Activated CD4-positive, alpha-beta T cell treated with anti-CD3 and anti-CD28 coated beads for 24 hours (primary cell): ENCODE results near the gene DENND4A.
"Not testable (repeated sequence)": the region's sequence is repeated elsewhere in the genome, so short reads cannot be mapped to it uniquely, and the experiment has no call there.

Experiments
- DNase-seq, 2 donors: peaks; one replicate each; pipeline ENCODE4 v3.0.0-alpha.2; 2020; ENCODE audit warnings: low read depth in 2 of 2

The DENND4A gene

DNA sequence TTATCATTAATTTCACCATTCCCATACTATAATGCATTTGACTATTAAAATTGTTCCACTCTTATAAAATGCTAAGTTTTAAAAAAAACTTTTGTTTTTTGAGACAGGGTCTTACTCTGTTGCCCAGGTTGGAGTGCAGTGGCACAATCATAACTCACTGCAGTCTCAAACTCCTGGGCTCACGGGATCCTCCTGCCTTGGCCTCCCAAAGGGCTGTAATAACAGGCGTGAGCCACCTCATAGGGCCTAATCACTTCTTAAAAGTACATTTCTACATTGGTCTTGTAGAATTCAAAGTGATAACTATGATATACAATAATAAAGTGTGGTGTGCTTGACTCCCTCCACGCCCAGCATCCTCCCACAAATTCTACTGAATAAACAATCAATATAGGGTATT lies 3.0 kb downstream of the DENND4A start:
- DNase-seq, result no peak

DNA sequence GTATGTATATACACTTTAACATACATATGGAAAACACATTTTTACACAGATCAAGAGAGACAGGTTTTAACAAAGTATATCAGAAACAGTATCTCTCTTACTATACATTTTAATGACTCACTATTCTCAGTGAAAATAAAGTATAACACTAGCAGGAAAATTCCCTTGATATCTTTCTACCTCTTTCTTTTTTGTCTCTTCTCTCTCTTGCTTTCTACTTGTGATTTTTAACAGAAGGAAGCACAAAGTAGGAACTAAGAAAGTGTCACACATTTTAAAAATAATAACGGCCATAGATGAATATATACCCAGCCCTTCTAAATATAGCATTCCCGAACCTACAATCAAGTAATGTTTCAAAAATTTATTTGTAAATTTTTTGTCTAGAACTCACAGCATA lies 4.8 kb downstream of the DENND4A start:
- DNase-seq, result no peak

DNA sequence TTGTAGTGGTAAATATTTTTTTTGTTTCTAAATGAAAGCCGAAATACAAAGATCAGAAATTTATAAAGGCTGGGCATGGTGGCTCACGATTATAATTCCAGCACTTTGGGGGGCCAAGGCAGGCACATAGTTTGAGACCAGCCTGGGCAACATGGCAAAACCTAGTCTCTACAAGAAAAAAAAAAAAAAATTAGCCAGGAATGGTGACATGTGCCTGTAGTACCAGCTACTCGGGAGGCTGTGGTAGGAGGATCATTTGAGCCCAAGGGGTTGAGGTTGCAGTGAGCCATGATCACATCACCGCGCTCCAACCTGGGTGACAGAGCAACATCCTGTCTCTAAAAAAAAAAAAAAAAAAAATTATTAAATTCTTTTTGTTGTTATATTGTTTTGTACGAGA lies 6.9 kb downstream of the DENND4A start:
- DNase-seq, result no peak

DNA sequence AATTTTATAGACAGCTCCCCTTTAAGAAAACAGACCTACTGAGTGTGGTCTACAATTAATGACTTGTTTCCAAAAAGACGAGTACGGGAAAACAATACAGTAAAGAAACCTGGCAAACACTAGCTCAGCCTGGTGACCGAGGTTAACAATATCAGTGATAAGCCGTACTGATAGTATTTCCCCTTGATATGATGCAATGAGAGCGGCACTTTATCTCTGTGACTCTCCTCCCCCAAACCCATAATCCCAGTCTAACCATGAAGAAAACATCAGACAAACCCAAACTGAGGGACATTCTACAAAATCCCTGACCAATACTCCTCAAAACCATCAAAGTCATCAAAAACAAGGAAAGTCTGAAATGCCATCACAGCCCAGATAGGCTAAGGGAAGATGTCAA lies 8.2 kb downstream of the DENND4A start:
- no peak for DNase-seq

DNA sequence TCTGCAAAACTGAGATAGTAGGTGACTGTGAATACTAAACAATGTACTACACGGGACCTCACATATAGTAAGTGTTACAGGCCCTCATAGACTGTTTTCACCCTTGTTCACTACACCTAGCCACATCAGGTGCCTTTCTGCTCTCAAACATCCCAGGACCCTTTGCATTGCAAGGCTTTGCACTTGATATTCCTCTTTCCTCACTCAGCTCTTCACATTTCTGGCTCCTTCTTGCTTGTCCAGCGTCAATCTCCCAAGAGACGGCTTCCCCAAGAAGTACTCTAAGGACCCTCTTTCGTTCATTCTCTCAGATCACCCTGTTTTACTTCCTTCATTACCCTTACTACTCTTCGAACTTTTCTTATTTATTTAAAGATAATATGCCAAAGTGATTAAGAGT lies 10.0 kb downstream of the DENND4A start:
- DNase-seq, result no peak

DNA sequence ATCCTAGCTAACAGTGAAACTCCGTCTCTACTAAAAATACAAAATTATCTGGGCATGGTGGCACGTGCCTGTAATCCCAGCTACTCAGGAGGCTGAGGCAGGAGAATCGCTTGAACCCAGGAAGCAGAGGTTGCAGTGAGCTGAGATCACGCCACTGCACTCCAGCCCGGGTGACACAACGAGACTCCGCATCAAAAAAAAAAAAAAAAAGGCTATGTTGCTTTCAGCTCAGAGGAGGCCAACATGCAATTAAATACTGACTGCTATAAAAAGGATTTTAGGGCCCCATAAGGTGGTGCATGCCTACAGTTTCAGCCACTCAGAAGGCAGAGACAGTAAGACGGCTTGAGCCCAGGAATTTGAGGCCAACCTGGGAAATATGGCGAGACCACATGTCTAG lies 13.4 kb downstream of the DENND4A start:
- DNase-seq, result not testable (repeated sequence)

DNA sequence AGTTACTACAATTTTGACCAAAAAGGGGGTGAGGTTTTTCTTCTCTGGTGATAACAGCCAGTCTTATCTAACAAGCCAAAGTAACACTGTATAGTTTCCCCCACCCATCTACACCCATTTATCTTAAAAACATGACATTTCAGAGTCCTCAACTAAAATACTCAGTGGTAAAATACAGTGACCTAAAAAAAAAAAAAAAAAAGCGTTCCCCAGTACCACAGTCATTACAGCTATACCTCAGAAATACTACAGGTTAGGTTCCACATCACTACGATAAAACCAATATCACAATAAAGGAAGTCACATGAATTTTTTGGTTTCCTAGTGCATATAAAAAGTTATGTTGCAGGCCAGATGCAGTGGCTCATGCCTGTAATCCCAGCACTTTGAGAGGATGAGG lies 13.8 kb downstream of the DENND4A start:
- no peak for DNase-seq

DNA sequence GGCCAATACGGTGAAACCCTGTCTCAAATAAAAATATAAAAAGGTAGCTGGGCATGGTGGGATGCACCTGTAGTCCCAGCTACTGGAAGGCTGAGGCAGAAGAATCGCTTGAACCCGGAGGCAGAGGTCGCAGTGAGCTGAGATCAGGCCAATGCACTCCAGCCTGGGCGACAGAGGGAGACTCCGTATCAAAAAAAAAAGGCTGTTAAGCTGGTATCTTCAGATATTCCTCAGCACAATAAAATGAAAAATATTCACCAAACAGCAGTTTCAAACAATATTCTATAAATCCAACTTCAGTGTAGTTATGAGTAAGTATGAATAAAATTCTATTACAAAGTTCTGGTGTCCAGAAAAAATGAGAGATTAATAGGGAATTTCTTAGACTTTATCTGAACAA lies 14.2 kb downstream of the DENND4A start:
- DNase-seq, result no peak

DNA sequence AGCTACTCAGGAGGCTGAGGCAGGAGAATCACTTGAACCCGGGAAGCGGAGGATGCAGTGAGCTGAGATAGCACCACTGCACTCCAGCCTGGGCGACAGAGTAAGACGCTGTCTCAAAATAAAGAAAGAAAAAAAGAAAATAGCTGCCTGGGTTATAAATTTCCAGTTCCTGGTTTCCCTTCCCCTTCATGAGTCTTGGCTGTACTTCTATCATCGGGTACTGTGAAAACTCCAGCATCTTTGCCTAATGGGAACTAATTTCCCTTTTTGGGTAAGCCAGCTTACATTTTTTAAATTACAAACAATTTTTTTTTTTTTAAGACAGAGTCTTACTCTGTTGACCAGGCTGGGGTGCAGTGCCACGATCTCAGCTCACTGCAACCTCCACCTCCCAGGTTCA lies 15.0 kb downstream of the DENND4A start:
- no peak for DNase-seq

DNA sequence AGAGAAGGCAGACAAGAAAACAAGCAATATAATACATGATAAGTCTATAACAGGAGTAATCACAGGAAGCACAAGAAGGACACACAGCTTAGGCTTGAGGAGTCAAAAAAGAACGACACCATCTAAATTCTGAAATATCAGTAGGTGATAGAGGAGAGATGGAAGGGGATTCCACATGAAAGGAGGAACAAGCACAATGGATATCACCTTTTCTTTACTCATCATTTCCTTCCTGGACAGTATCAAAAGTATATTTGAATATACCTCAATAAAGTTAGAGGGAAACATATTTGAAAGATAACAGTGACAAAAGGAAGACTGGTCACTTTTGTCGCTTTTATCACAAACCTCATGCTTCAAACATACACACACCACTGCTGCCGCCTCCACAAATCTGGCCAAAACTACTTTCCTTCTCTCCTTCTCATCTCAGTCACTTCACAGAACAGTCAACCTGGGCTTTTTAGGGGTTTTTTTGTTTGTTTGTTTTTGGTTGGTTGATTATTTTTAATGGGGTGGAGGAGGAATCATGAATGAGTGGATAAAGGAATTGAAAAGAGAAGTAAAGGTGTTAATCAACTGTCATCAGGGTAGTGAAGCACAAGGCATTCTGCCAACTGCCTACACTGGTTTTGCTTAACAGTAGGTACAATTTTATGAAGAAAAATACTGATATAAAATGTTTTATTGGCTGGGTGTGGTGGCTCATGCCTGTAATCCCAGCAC lies 18.5 kb downstream of the DENND4A start:
- no peak for DNase-seq

DNA sequence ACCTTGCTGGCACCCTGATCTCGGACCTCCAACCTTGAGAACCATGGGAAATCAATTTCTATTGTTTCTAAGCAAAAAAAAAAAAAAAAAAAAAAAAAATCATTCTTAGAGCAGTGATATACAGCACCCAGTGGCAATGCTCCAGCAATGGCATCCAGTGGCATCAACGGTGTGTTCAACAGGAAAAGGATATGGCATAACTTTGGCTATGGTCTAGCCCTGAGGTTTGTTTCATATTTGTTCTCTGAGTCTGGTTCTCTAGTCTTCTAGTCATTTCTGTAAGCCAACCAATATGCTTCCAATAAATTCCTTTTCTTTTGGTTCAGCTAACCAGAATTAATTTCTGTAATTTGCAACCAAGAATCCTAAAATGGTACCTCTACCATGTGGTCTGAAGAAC lies 19.2 kb downstream of the DENND4A start:
- no peak for DNase-seq

DNA sequence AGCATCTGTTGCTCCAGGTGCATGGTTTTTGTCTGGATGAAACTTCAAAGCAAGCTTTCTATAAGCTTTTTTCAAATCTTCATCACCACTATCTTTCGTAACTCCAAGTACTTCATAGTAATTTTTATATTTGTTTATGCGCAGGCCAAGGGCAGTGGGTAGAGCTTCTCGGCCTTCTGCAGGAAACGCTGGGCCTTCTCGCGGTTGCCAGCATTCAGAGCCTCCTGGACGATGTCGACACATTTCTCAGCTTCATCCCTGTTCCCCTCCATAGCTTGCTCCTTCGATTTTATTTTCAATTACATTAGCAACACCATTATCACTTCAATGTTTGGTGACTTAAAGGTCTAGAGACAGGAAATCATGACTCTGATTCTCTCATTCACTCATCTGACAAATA lies 20.2 kb downstream of the DENND4A start:
- DNase-seq, result no peak

DNA sequence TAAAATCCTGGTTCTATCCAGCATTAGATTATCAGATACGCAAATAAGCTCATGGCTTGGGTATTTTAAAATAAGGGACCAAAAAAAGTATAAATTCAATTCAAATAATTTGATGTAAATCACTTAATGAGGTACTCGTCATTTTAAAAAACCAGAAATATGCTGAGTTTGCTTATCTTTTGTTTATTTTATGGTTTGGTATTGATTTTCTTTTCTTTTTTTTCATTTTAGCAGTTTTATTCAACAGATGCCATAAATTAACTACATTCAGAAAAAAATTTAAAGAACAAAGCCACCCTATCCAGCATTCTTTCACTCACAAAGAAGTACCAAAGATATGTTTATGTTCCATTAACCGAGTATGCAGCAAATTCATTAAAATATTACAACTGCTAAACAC lies 22.6 kb downstream of the DENND4A start:
- no peak for DNase-seq

DNA sequence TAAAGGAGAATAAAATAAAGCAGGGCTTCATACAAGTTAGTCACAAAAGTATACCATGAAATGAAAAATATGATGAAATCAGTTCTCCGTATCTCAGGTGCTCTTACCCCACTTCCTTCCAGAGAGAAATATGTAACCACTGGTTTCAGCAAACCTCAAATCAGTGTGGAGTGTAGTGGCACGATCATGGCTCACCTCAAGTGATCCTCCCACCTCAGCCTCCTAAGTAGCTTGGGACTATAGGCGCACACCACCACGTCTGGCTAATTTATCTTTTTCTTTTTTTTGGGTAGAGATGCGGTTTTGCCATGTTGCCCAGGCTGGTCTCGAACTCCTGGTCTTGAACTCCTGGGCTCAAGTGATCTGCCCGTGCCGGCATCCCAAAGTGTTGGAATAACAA lies 24.2 kb downstream of the DENND4A start:
- no peak for DNase-seq

DNA sequence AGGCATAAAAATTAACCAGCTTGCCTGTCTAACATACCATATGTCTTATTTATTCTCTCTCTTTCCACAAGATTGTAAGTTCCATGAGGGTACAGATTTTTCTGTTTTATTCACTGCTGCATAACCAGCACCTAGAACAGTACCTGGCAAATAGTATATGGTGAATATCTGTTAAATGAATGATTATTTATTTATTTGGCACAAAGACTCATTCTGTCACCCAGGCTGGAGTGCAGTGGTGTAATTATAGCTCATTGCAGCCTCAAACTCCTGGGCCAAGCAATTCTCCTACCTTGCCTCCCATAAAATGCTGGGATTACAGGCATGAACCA lies 24.9 kb downstream of the DENND4A start:
- DNase-seq, result no peak

DNA sequence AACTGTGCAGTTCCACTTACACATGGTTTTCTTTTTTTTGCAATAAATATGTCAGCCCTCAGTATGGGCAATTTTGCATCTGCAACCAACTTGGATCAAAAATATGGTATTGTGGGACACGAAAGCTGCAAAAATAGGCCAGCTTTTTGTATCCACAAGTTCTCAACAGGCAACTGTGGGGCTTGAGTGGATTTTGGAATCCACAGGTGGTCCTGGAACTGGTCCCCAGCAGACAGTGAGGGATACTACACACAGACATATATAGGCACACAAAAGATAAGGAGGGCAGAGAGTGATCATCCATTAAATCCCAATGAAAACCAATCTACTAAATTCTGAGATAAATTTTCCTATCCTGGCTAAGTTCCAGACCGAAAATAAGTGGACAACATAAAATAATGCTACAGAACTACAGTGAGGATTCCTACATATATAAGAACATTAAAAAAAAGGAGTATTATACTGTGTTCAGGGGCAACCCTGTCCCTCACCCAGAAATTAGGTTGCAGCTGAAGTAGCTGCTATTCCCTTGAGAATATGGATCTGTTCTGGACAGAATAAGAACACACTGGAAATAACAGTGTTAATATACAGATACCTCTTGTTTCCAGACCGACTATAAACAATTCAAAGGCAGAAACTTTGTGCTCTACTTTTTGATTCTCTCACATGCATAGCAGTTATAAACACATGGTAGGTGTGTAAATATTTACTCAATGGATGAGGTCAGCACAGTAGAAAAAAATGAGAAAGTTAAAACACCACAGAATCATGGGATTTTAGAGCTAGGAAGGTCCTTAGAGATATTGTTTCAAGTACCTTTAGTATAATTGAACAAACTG lies 25.4 kb downstream of the DENND4A start:
- no peak for DNase-seq

DNA sequence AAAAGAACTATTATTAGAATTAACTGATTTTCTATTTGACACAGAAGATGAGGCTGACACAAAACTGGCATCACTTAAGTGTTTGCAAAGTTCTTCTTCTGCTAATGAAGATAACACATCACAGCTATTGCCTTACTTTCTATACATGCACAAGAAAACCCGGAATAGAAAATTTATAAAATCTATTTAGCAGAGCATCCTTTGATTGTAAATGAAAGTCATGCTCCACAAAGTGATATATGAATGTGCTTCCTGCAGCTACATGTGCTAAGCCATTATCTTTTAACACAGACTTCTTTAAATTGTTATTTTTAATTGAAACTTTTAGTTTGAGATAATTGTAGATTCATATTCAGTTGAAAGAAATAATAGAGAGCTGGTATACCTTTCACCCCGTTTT lies 27.0 kb downstream of the DENND4A start:
- no peak for DNase-seq

DNA sequence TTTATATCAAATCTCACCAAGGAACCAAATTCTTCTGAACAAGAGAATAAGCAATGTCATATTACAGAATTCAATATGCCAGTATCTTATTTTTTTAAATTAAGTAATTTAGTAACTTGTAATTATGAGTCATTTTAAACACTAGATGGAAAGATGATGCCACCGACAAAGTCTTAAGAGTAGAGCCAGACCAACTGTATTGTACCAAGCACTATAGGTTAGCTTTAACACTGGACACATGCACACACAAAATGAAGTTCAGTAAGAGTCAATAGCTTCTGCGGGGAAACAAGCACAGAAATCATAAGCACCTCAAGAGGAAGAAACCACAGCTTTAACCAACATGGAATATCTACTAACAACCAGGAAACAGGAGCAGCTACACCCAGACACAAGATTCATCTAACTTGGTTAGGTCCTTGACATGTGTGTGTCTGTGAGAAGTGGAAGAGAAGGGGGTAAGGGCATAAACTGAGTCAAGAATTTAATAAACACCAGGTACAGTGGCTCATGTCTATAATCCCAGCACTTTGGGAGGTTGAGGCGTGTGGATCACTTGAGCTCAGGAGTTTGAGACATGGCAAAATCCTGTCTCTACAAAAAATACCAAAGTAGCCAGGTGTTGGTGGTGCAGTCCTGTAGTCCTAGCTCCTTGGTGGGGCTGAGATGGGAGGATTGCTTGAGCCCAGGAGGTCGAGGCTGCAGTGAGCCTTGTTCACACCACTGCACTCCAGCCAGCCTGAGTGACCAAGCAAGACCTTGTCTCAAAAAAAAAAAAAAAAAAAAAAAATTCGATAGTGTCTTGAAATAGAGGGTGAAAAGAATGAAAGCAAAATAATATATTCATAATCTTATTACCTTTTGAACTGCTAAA lies 28.9 kb downstream of the DENND4A start:
- no peak for DNase-seq

DNA sequence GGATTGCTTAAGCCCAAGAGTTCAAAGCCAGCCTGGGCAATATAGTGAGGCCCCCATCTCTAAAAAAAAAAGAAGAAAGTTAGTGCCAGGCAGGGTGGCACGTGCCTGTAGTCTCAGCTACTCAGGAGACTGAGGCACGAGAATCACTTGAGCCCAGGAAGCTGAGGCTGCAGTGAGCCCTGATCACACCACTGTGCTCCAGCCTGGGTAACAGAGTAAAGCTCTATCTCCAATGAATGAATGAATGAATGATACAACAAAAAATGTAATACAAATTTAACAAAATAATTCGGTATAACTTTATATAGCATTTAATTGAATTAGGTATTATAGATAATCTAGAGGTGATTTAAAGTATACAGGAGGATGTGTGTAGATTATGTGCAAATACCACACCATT lies 29.7 kb downstream of the DENND4A start:
- DNase-seq, result no peak

DNA sequence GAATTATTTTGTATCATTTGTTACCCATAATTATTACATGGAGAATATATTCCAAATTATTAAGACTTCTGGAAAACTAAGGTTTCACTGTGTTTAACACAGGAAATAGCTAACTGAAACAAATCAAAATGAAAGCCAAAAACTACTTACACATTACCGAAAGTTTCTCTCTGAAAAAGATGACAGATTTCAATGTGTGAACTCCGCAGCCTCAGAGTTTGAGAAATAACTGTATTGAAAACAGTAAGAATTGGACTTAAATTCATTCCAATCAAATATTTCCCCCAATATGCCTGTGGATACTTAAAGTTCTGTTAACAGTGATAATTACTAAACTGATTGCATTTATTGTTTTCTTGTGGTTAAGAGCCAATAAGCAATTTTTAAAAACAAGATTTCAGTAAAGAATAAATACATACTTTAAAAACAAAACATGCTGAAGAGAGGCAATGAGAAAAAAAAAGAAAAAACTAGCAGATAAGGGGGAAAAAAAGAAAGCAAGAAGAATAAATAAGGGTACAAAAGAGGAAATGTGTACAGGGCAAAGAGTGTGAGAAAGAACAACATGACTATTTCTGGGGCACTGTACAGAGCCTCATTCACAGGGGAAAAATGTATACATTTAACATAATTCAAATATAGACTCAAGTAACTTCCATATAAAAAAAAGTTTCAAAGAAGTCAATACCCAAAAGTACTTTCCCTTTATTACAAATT lies 30.7 kb downstream of the DENND4A start:
- no peak for DNase-seq

DNA sequence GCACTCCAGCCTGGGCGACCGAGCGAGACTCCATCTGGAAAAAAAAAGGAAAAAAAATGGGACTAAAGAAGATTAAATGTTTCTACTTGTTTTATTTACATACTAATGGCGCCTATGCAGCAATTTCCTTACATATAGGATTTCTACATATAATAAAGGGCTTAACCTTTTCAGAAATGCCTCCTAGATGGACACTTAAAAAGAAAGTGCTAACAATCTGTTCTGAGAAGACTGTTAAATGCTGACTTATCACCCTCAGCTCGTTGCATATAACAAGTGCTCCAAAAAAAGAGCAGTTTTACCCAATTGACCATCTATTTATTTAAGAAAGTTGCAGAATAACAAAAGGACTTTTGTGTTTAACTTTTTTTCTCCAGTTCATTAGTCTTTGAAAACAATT lies 32.7 kb downstream of the DENND4A start:
- no peak for DNase-seq

DNA sequence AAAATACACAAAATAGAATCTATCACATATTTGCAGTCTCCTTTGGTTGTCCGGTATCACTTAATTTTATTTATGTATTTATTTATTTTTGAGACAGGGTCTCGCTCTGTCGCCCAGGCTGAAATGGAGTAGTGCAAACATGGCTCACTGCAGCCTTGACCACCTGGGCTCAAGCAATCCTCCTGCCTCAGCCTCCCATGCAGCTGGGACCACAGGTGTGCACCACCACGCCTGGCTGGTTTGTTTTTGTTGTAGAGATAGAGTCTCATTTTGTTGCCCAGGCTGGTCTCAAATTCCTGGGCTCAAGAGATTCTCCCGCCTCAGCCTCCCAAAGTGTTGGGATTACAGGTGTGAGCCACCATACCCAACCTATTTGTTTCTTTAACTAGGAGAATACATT lies 33.9 kb downstream of the DENND4A start:
- no peak for DNase-seq
